Spleen (tissue), 7 donors: ENCODE measurements around the gene SMCHD1.

Experiments
- POLR2AphosphoS5 ChIP-seq, 3 donors: sonication (generic); formaldehyde crosslinking; IDR thresholded peaks; one replicate each; pipeline ENCODE4 v1.5.1; 2017; ENCODE audit warnings: antibody characterized with exemption in 3 of 3
- TF ChIP-seq, protein P1 (sequence below), 11 experiments: fragments of 200-600 bp in 7 of 11; fragments of 450-650 bp in 4 of 11; sonication (generic) in 4 of 11; IDR thresholded peaks in 8 of 11; conservative IDR thresholded peaks in 3 of 11; 1 replicate in 7 of 11; 2 replicates in 4 of 11; pipeline versions ENCODE4 v1.4.0 to v1.8.0; 2016 to 2021; ENCODE audit warnings: antibody characterized with exemption in 11 of 11, inconsistent platforms in 4 of 11, mild to moderate bottlenecking in 1 of 11
- donor health status: DM: no; HTN: no; CAD: no; lungs with moderate emphysema.
- donor health status: DM: no; HTN: no; CAD: no.
- donor health status: DM: no; HTN: no; CAD: no.

DNA sequence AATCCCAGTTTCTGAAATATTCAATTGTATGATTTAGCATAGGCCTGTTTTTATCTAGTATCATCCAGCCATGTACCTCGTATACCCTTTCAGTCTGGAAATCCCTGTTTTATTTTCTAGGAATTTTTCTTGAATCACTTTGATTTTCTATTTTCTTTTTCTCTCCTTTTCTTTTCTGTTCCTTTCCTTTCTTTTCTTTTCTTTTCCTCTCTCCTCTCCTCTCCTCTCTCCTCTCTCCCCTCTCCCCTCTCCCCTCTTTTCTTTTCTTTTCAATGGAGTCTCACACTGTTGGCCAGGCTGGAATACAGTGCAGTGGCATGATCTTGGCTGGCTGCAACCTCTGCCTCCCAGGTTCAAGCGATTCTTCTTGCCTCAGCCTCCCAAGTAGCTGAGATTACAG is 63.5 kb downstream of the SMCHD1 start:
- TF ChIP-seq POLR2AphosphoS5 (IDR thresholded peaks at IDR 0.05) = no peak
- TF ChIP-seq, protein P1, sequence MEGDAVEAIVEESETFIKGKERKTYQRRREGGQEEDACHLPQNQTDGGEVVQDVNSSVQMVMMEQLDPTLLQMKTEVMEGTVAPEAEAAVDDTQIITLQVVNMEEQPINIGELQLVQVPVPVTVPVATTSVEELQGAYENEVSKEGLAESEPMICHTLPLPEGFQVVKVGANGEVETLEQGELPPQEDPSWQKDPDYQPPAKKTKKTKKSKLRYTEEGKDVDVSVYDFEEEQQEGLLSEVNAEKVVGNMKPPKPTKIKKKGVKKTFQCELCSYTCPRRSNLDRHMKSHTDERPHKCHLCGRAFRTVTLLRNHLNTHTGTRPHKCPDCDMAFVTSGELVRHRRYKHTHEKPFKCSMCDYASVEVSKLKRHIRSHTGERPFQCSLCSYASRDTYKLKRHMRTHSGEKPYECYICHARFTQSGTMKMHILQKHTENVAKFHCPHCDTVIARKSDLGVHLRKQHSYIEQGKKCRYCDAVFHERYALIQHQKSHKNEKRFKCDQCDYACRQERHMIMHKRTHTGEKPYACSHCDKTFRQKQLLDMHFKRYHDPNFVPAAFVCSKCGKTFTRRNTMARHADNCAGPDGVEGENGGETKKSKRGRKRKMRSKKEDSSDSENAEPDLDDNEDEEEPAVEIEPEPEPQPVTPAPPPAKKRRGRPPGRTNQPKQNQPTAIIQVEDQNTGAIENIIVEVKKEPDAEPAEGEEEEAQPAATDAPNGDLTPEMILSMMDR (IDR thresholded peaks at IDR 0.05 in 8 of 11, conservative IDR thresholded peaks at IDR 0.05 in 3 of 11) = no peak
